CD4-positive, alpha-beta memory T cell (primary cell): Measurements from ENCODE around the gene FNIP2. TPM values are rescaled to one million over a fixed set of nuclear protein-coding genes. Genes with fewer than 3 reads are reported as not detected.
A peak's percentile ranks its signal among the peaks of the same experiment; 100 is the strongest.

Experiments
- CTCF ChIA-PET: fragments of 350-600 bp; sonication (Branson Sonifier 250); formaldehyde crosslinking; loops from one replicate; lab custom pipeline; 2021; ENCODE audit warnings: inconsistent platforms; ENCODE audit not compliant: partially characterized antibody; lab: Charles Lee
- POLR2A ChIA-PET: fragments of 350-600 bp; sonication (Branson Sonifier 250); formaldehyde crosslinking; loops from one replicate; lab custom pipeline; 2021; ENCODE audit not compliant: partially characterized antibody; lab: Charles Lee
- DNase-seq, 5 donors: peaks; one replicate each; pipeline versions ENCODE4 v3.0.0 to v3.0.0-alpha.2; 2020 to 2022; ENCODE audit warnings: mixed read lengths in 1 of 5
- H3K27ac ChIP-seq: one replicate; pipeline ENCODE4 v1.7.0; 2013; ENCODE audit warnings: low read depth, low read length
- H3K27me3 ChIP-seq: 2 replicates; pipeline ENCODE4 v1.7.0; 2013; ENCODE audit warnings: mild to moderate bottlenecking, low read length, moderate library complexity; ENCODE audit not compliant: insufficient read depth
- H3K36me3 ChIP-seq: 2 replicates; pipeline ENCODE4 v1.7.0; 2013; ENCODE audit warnings: mild to moderate bottlenecking, low read length, moderate library complexity; ENCODE audit not compliant: insufficient read depth
- H3K4me1 ChIP-seq: 2 replicates; pipeline ENCODE4 v1.7.0; 2013; ENCODE audit warnings: mild to moderate bottlenecking, low read length, moderate library complexity; ENCODE audit not compliant: insufficient read depth
- H3K4me3 ChIP-seq, 2 donors: one replicate each; pipeline ENCODE4 v1.7.0; 2013; ENCODE audit warnings: low read length in 2 of 2, mild to moderate bottlenecking in 1 of 2
- H3K9me3 ChIP-seq, 2 donors: one replicate each; pipeline ENCODE4 v1.7.0; 2013; ENCODE audit warnings: low read length in 2 of 2, control low read depth in 1 of 2; ENCODE audit not compliant: control insufficient read depth in 1 of 2
- H3K27ac Mint-ChIP-seq, 7 donors: one replicate each; pipeline ENCODE4 v1.8.0; 2020 to 2021; ENCODE audit warnings: mixed read lengths in 7 of 7, mild to moderate bottlenecking in 6 of 7, inconsistent platforms in 3 of 7, moderate library complexity in 3 of 7
- H3K27me3 Mint-ChIP-seq, 2 donors: one replicate each; pipeline ENCODE4 v1.8.0; 2020 to 2021; ENCODE audit warnings: mixed read lengths in 2 of 2
- H3K36me3 Mint-ChIP-seq, 2 donors: one replicate each; pipeline ENCODE4 v1.8.0; 2020 to 2021; ENCODE audit warnings: mixed read lengths in 2 of 2, inconsistent platforms in 1 of 2, mild to moderate bottlenecking in 1 of 2
- H3K4me1 Mint-ChIP-seq, 4 donors: one replicate each; pipeline ENCODE4 v1.8.0; 2020 to 2021; ENCODE audit warnings: mixed read lengths in 4 of 4, mild to moderate bottlenecking in 1 of 4
- H3K4me3 Mint-ChIP-seq, 8 donors: one replicate each; pipeline ENCODE4 v1.8.0; 2020 to 2021; ENCODE audit warnings: mixed read lengths in 8 of 8, mild to moderate bottlenecking in 7 of 8, moderate library complexity in 6 of 8, inconsistent platforms in 3 of 8
- H3K9me3 Mint-ChIP-seq, 8 donors: one replicate each; pipeline ENCODE4 v1.8.0; 2020 to 2021; ENCODE audit warnings: mixed read lengths in 8 of 8, mild to moderate bottlenecking in 5 of 8, inconsistent platforms in 3 of 8, moderate library complexity in 1 of 8
- intact Hi-C: fragments of 100-400 bp; cut with micrococcal nuclease; formaldehyde crosslinking; loops from one replicate; pipeline ENCODE4 v1.15.1; 2023
- polyA plus RNA-seq, 2 donors: library from polyadenylated mRNA; unstranded; fragments of 300-500 nt; fragmentation: Illumina TruSeq; gene quantifications; one replicate each; pipeline ENCODE4 v1.2.3, GENCODE V29; 2021
- total RNA-seq, 2 experiments: library from RNA; stranded (reverse); gene quantifications; one replicate each; pipeline ENCODE4 v1.2.3, GENCODE V29; 2021

FNIP2 gene
- total and polyA plus RNA-seq, 4 experiments from 2014 or later, result 2.4 to 9.4 (median 6.4) TPM

DNA sequence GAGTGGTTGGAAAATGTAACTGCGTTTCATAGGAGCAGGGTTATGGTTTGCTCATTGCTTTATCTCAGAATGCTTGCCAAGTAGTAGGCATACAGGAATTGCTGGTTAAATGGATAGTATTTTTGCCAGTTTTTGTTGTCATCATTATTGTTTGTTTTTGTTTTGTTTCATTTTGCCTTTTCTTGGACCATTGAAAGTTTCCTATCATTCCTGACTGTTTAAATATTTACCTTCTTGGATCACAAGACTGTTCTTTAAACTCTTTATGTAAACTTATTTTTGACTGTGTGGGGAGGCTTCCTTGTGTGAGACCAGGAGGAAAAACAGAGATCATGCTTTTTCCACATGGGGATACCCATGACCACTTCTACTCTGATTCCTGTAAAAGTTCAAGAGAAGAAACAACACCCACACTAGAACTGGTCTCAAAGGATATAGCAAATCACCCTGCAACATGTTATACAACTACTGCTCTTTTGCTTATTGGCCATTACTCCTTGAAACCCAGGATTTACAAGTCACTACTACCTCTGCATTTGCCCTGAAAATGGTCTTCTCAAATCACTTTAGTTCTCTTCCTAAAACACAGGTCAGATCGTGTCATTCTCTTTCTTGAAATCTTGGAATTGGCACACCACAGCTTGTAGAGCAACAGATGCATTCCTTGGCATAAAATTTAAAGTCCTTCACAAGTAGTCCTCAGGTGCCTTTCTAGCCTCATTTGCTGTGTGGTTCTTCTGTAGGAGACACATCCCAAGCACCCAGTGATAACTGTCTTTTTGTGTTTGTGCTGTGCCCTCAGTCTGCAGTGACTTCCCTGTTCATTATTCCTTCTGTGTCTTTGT is 51.3 kb downstream of the FNIP2 start:
- no peaks in the 10 kb centered on the region for H3K9me3 ChIP-seq
- Mint-ChIP-seq H3K36me3 (no peaks in the 10 kb centered on the region), H3K27ac (peak overlapping the region in 3 of 7 donors; percentile 10 to 35 (median 33)), H3K4me1 (peaks cover 15 to 46% (median 30%) of the 10 kb centered on the region in 4 donors), H3K4me3 (no peak overlapping the region), H3K9me3 (no peaks in the 10 kb centered on the region), H3K27me3 (no peaks in the 10 kb centered on the region)
- POLR2A ChIA-PET, result no interaction called here
- intact Hi-C loops, result no loop called here
- CTCF ChIA-PET, result interaction anchor here (1.2 to 1.3 kb wide), 3 partner anchors 8 to 31 kb away, joined by 3 read pairs; no protein-coding TSS in a partner anchor
- H3K27ac ChIP-seq, result no peak overlapping the region
- no peak overlapping the region for H3K4me3 ChIP-seq
- peaks cover 21% of the 10 kb centered on the region for H3K4me1 ChIP-seq
- H3K36me3 ChIP-seq, result no peaks in the 10 kb centered on the region
- DNase-seq, result no peak
- no peaks in the 10 kb centered on the region for H3K27me3 ChIP-seq

DNA sequence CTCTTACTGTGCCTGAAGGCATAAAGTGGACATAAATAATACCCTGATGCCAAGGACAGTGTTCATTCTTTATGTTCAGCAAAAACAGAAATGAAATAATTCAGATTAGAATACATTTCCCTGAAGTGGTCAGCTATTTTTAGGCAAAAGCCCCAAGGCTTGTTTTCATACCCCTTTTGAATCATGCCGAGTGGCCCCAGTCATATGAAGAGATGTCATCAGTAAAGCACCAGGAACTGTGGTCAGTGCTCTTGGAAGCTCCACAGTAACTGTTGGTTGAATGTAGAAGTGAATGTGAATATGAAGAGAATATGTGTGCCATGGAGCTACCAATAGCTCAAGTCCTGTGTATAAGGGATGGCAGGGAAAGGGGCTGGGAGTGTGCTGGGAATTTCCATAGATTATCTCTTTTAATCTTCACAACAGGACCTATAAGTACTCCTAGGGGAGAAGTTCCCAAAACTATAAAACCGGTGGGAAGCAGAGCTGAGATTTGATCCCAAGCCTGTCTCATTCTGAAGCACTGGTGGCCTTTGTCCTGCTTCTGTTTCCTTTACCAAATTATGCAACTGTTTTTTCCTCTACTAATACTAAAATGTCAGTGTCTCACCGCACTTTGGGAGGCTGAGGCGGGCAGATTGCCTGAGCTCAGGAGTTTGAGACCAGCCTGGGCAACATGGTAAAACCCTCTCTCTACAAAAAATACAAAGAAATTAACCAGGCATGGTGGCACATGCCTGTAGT is 52.6 kb downstream of the FNIP2 start:
- no peaks in the 10 kb centered on the region for H3K27me3 Mint-ChIP-seq
- H3K4me1 Mint-ChIP-seq, result peaks cover 27 to 58% (median 42%) of the 10 kb centered on the region in 4 donors
- intact Hi-C loops, result no loop called here
- no peak for DNase-seq
- ChIA-PET POLR2A (no interaction called here), CTCF (interaction anchor here (1.3 kb wide), 1 partner anchor 30 kb away, joined by 3 read pairs; no protein-coding TSS in a partner anchor)
- Histone ChIP-seq H3K36me3 (no peaks in the 10 kb centered on the region), H3K27ac (no peak overlapping the region), H3K9me3 (no peaks in the 10 kb centered on the region), H3K4me1 (peaks cover 33% of the 10 kb centered on the region), H3K27me3 (no peaks in the 10 kb centered on the region), H3K4me3 (no peak overlapping the region)
- H3K9me3 Mint-ChIP-seq, result no peaks in the 10 kb centered on the region
- no peaks in the 10 kb centered on the region for H3K36me3 Mint-ChIP-seq
- H3K27ac Mint-ChIP-seq, result peak overlapping the region in 1 of 7 donors; percentile 27
- H3K4me3 Mint-ChIP-seq, result no peak overlapping the region

- no peak for DNase-seq
- H3K4me1 Mint-ChIP-seq, result peaks cover 33 to 61% (median 47%) of the 10 kb centered on the region in 4 donors
- H3K27ac Mint-ChIP-seq, result no peak overlapping the region
- Histone ChIP-seq H3K4me1 (peaks cover 43% of the 10 kb centered on the region), H3K36me3 (no peaks in the 10 kb centered on the region), H3K9me3 (no peaks in the 10 kb centered on the region), H3K27me3 (no peaks in the 10 kb centered on the region), H3K4me3 (no peak overlapping the region), H3K27ac (no peak overlapping the region)
- intact Hi-C loops, result no loop called here
- H3K9me3 Mint-ChIP-seq, result no peaks in the 10 kb centered on the region
- CTCF ChIA-PET, result no interaction called here
- H3K36me3 Mint-ChIP-seq, result no peaks in the 10 kb centered on the region
- H3K27me3 Mint-ChIP-seq, result no peaks in the 10 kb centered on the region
- H3K4me3 Mint-ChIP-seq, result no peak overlapping the region
- POLR2A ChIA-PET, result no interaction called here
Measured at GRCh38 chr4:158822348-158822747, 53.5 kb downstream of the FNIP2 start.

DNA sequence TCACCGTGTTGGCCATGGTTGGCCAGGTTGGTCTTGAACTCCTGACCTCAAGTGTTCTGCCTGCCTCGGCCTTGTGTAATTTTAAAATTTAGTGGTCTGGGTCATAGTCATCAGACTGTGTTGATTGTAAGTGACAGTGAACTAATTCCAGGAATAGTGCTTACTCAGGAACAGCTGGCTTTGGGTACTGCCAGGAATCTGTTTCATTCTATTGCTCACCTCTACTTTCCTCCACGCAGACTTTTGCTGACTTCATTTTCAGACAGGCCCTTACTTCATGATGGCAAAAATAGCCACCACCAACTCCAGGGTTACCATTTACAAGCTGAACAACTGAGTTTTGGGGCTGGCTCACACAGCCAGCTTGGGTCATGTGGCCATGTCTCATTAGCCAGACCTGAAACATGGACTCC is 54.6 kb downstream of the FNIP2 start:
- Mint-ChIP-seq H3K27ac (peak overlapping the region in 1 of 7 donors; percentile 81), H3K4me1 (peaks cover 36 to 61% (median 47%) of the 10 kb centered on the region in 4 donors)
- no peak for DNase-seq

GRCh38 chr4:158824425-158825274 is 55.8 kb downstream of the FNIP2 start:
- ChIA-PET POLR2A (no interaction called here), CTCF (interaction anchor here (1.6 kb wide), 1 partner anchor 25 kb away, joined by 5 read pairs; no protein-coding TSS in a partner anchor)
- no peaks in the 10 kb centered on the region for H3K9me3 ChIP-seq
- peaks cover 3 to 6% of the 10 kb centered on the region in 2 donors for H3K36me3 Mint-ChIP-seq
- peaks cover 36% of the 10 kb centered on the region for H3K4me1 ChIP-seq
- H3K27me3 Mint-ChIP-seq, result no peaks in the 10 kb centered on the region
- H3K9me3 Mint-ChIP-seq, result no peaks in the 10 kb centered on the region
- DNase-seq, result no peak
- H3K4me3 ChIP-seq, result no peak overlapping the region
- H3K27ac ChIP-seq, result no peak overlapping the region
- peak overlapping the region in 5 of 7 donors; percentile 31 to 83 (median 81) for H3K27ac Mint-ChIP-seq
- H3K27me3 ChIP-seq, result no peaks in the 10 kb centered on the region
- peak overlapping the region in 2 of 8 donors; percentile 27 to 31 for H3K4me3 Mint-ChIP-seq
- H3K4me1 Mint-ChIP-seq, result peaks cover 35 to 59% (median 44%) of the 10 kb centered on the region in 4 donors
- no peaks in the 10 kb centered on the region for H3K36me3 ChIP-seq
- intact Hi-C loops, result no loop called here

More for the DNA sequence above, 54.6 kb downstream of the FNIP2 start:
- peaks cover 39% of the 10 kb centered on the region for H3K4me1 ChIP-seq
- Mint-ChIP-seq H3K9me3 (no peaks in the 10 kb centered on the region), H3K27me3 (no peaks in the 10 kb centered on the region), H3K4me3 (no peak overlapping the region), H3K36me3 (no peaks in the 10 kb centered on the region)
- H3K27me3 ChIP-seq, result no peaks in the 10 kb centered on the region
- no peak overlapping the region for H3K4me3 ChIP-seq
- ChIA-PET POLR2A (no interaction called here), CTCF (no interaction called here)
- intact Hi-C loops, result no loop called here
- H3K27ac ChIP-seq, result no peak overlapping the region
- H3K36me3 ChIP-seq, result no peaks in the 10 kb centered on the region
- H3K9me3 ChIP-seq, result no peaks in the 10 kb centered on the region

DNA sequence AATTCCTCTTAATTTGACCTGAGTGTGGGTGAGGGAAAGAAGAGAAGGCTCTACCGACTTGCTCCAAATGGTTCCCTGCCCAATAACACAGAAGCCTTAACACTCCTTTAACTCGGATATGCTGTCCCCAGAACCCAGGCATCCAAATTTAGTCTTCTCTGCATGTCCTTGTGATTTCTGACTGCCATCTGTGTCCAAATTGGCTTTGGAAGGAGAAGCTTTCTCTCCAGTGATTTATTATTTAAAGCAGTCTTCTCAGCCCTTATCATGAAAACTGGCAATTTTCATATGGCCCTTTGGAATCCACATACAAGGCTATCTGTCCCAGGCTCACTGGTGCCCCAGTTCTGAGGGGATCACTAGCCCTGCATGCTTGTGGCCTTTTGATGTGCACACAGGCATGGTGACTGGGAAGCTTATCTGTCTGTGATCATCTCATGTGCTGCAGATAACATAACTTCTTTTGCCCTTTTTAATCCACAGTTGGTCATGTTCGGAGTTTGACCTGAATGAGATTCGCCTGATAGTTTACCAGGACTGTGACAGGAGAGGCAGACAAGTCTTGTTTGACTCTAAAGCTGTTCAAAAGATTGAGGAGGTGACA is 56.7 kb downstream of the FNIP2 start:
- H3K4me1 ChIP-seq, result peaks cover 36% of the 10 kb centered on the region
- H3K4me3 ChIP-seq, result no peak overlapping the region
- H3K9me3 ChIP-seq, result no peaks in the 10 kb centered on the region
- Mint-ChIP-seq H3K27ac (peak overlapping the region in 5 of 7 donors; percentile 9 to 83 (median 31)), H3K36me3 (peaks cover 4 to 13% of the 10 kb centered on the region in 2 donors), H3K4me1 (peaks cover 35 to 51% (median 42%) of the 10 kb centered on the region in 4 donors), H3K9me3 (no peaks in the 10 kb centered on the region), H3K4me3 (peak overlapping the region in 5 of 8 donors; percentile 16 to 86 (median 63)), H3K27me3 (no peaks in the 10 kb centered on the region)
- no peaks in the 10 kb centered on the region for H3K27me3 ChIP-seq
- ChIA-PET CTCF (interaction anchor here (1.1 to 1.6 kb wide), 2 partner anchors 24 to 26 kb away, joined by 5 read pairs; no protein-coding TSS in a partner anchor), POLR2A (interaction anchor here (1.4 kb wide), 1 partner anchor 56 kb away, joined by 6 read pairs; the partner anchor contains the start of gene FNIP2)
- no peak overlapping the region for H3K27ac ChIP-seq
- intact Hi-C loops, result no loop called here
- no peak for DNase-seq
- H3K36me3 ChIP-seq, result no peaks in the 10 kb centered on the region
